Measurements from ENCODE around the gene GNB1L. TPM values are rescaled to one million over a fixed set of nuclear protein-coding genes. Genes with fewer than 3 reads are reported as not detected.

The GNB1L gene
- total and polyA plus RNA-seq, 9 of the 15 experiments (the other 6 are each of a cell fraction or from before 2014, with no cell fraction given) = 0.56 to 50.5 (median 10.2) TPM

DNA sequence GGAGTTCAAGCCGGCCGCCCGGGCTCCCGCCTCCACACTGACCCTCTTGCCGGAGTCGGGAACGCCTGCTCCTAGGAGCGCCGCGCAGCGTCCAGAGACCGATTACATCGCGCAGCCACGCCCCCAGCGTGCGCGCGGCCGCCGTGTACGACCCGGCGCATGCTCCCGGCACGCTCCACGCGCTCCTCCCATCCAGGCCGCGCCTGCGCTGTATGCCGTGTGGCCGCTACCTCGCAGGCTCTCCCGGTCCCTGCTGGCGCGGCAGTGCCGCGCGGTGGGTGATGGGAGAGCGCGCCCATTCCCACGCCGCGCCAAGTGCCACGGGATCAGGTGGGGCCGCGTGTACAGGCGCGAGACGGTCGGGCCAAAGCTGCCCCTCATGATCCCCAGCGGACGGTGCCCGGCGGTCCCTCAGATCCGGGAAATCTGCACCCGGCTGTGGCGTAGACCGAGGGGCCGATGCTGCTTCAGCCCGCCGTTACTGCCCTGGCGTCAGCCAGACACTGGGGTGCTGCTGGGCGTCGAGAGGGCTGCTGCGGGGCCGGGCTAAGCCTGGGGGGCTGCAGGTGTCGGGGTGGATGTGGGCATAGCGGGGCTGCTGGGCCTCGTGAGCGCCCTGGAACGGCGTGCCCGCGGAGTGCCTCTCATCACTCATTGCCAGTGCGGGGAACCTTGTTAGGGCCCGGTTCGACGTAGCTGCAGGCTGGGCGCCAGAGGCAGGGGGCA lies at the start of gene GNB1L, which contains the start of gene RTL10 (continued):
- no peak for TF ChIP-seq ELF2 (CRISPR knock-in tag; IDR thresholded peaks at IDR 0.05)
- peak; percentile 98 for TF ChIP-seq HNRNPL (IDR thresholded peaks at IDR 0.05; ENCODE audit: low read depth, low read length)
- TF ChIP-seq NR2F6 (CRISPR knock-in tag; IDR thresholded peaks at IDR 0.05) = peak; percentile 24; the same call in 1 of the 2 replicates
- TF ChIP-seq POLR2G (IDR thresholded peaks at IDR 0.05; ENCODE audit: low read depth, low read length) = no peak
- TF ChIP-seq NR0B1 (IDR thresholded peaks at IDR 0.05; ENCODE audit: partially characterized antibody) = no peak
- peak; percentile 80; the same call in 1 of the 2 replicates for TF ChIP-seq ZNF695 (CRISPR knock-in tag; IDR thresholded peaks at IDR 0.05)
- TF ChIP-seq ZNF134 (CRISPR knock-in tag; conservative IDR thresholded peaks at IDR 0.05) = 0 out of 2 replicates have a peak, but pooled peaks have one; percentile 11
- no peak for TF ChIP-seq ZBTB2 (IDR thresholded peaks at IDR 0.05)
- TF ChIP-seq BRD4 (IDR thresholded peaks at IDR 0.05) = peak; percentile 91; the same call in 1 of the 2 replicates
- peak; percentile 12; the same call in 1 of the 2 replicates for TF ChIP-seq ZNF583 (CRISPR knock-in tag; IDR thresholded peaks at IDR 0.05)
- peak; percentile 35; the same call in 1 of the 2 replicates for TF ChIP-seq SMAD2 (IDR thresholded peaks at IDR 0.05; ENCODE audit: low read depth, low read length)
- no peak for TF ChIP-seq IFI16 (CRISPR knock-in tag; IDR thresholded peaks at IDR 0.05)
- no peak for TF ChIP-seq MEF2A (IDR thresholded peaks at IDR 0.05; ENCODE audit: control insufficient read depth, low read depth, low read length)
- no peak for TF ChIP-seq KLF16 (IDR thresholded peaks at IDR 0.05)
- TF ChIP-seq RAD21 (CRISPR knock-in tag; conservative IDR thresholded peaks at IDR 0.05 in 1 of 2, IDR thresholded peaks at IDR 0.05 in 1 of 2) = 0 out of 4 replicates have a peak, but pooled peaks of 1 of the 2 experiments have one; percentile 46
- TF ChIP-seq ZNF239 (CRISPR knock-in tag; IDR thresholded peaks at IDR 0.05) = no peak
- peak in 1 of 2 experiments; percentile 24; a peak in 1 of 4 replicates for TF ChIP-seq SRF (CRISPR knock-in tag; IDR thresholded peaks at IDR 0.05)
- TF ChIP-seq STAT5B (CRISPR knock-in tag; IDR thresholded peaks at IDR 0.05) = no peak
- no peak for TF ChIP-seq SLC30A9 (CRISPR knock-in tag; IDR thresholded peaks at IDR 0.05)
- no peak for TF ChIP-seq FIP1L1 (IDR thresholded peaks at IDR 0.05; ENCODE audit: low read depth, low read length, poor library complexity, severe bottlenecking)
- no peak for TF ChIP-seq ZNF282 (CRISPR knock-in tag; IDR thresholded peaks at IDR 0.05)
- peak; percentile 69 for TF ChIP-seq MEF2D (tag; conservative IDR thresholded peaks at IDR 0.05; ENCODE audit: low read depth)
- no peak for TF ChIP-seq NFRKB (IDR thresholded peaks at IDR 0.05; ENCODE audit: low read depth)
- TF ChIP-seq ZNF175 (CRISPR knock-in tag; IDR thresholded peaks at IDR 0.05; ENCODE audit: low read depth) = no peak
- TF ChIP-seq ZNF217 (CRISPR knock-in tag; IDR thresholded peaks at IDR 0.05) = no peak
- TF ChIP-seq SRSF1 (IDR thresholded peaks at IDR 0.05; ENCODE audit: low read depth, low read length) = no peak
- peak; percentile 3; the same call in 1 of the 2 replicates for TF ChIP-seq NR4A1 (CRISPR knock-in tag; IDR thresholded peaks at IDR 0.05)
- TF ChIP-seq NR4A1 (tag; IDR thresholded peaks at IDR 0.05) = peak; percentile 94
